CD4-positive, alpha-beta T cell (primary cell): Measurements from ENCODE around the gene SLC46A3. TPM values are rescaled to one million over a fixed set of nuclear protein-coding genes. Genes with fewer than 3 reads are reported as not detected.
"Not testable (repeated sequence)": the region's sequence is repeated elsewhere in the genome, so short reads cannot be mapped to it uniquely, and the experiment has no call there.

ENCODE experiments used
- ATAC-seq: fragments of 200-7000 bp; cut with Tn5 transposase; one replicate; pipeline ENCODE4 v1.10.0; 2022; ENCODE audit warnings: mild to moderate bottlenecking; ENCODE audit not compliant: poor library complexity
- CTCF ChIA-PET: fragments of 350-600 bp; sonication (Branson Sonifier 250); formaldehyde crosslinking; loops from one replicate; lab custom pipeline; 2021; ENCODE audit warnings: antibody characterized with exemption, inconsistent platforms; lab: Charles Lee
- POLR2A ChIA-PET: fragments of 350-600 bp; sonication (Branson Sonifier 250); formaldehyde crosslinking; loops from one replicate; lab custom pipeline; 2021; ENCODE audit warnings: antibody characterized with exemption, inconsistent platforms; lab: Charles Lee
- DNase-seq, 14 experiments: peaks; one replicate each; pipeline ENCODE4 v3.0.0-alpha.2; 2013 to 2020; ENCODE audit warnings: mixed read lengths in 2 of 14
- H3K27ac ChIP-seq, 2 donors: one replicate each; pipeline versions ENCODE4 v1.5.1 to v1.7.0; 2013; ENCODE audit warnings: low read length in 2 of 2, low read depth in 1 of 2, mild to moderate bottlenecking in 1 of 2
- H3K27me3 ChIP-seq, 2 experiments: 1 replicate in 1 of 2; 2 replicates in 1 of 2; pipeline versions ENCODE4 v1.6.1 to v1.7.0; 2013; ENCODE audit warnings: low read length in 2 of 2, control low read depth in 1 of 2, mild to moderate bottlenecking in 1 of 2, moderate library complexity in 1 of 2; ENCODE audit not compliant: insufficient read depth in 2 of 2, control insufficient read depth in 1 of 2
- H3K36me3 ChIP-seq: one replicate; pipeline ENCODE4 v1.6.1; 2013; ENCODE audit warnings: low read length, control low read depth; ENCODE audit not compliant: insufficient read depth
- H3K4me1 ChIP-seq: one replicate; pipeline ENCODE4 v1.6.1; 2013; ENCODE audit warnings: low read length, control low read depth; ENCODE audit not compliant: insufficient read depth
- H3K4me3 ChIP-seq: one replicate; pipeline ENCODE4 v1.5.1; 2013; ENCODE audit warnings: mild to moderate bottlenecking, low read length, moderate library complexity
- H3K9me3 ChIP-seq, 2 experiments: 1 replicate in 1 of 2; 2 replicates in 1 of 2; pipeline versions ENCODE4 v1.6.1 to v1.7.0; 2013; ENCODE audit warnings: low read length in 2 of 2, mild to moderate bottlenecking in 2 of 2, control low read depth in 1 of 2, moderate library complexity in 1 of 2; ENCODE audit not compliant: control insufficient read depth in 1 of 2, insufficient read depth in 1 of 2
- H3K27ac Mint-ChIP-seq: one replicate; pipeline ENCODE4 v1.8.0; 2020; ENCODE audit warnings: mixed read lengths
- H3K27me3 Mint-ChIP-seq: one replicate; pipeline ENCODE4 v1.8.0; 2021; ENCODE audit warnings: mixed read lengths
- H3K36me3 Mint-ChIP-seq: one replicate; pipeline ENCODE4 v1.8.0; 2021; ENCODE audit warnings: low read depth, mixed read lengths
- H3K4me1 Mint-ChIP-seq: one replicate; pipeline ENCODE4 v1.8.0; 2021; ENCODE audit warnings: low read depth, mixed read lengths
- H3K4me3 Mint-ChIP-seq: one replicate; pipeline ENCODE4 v1.8.0; 2020; ENCODE audit warnings: mild to moderate bottlenecking, mixed read lengths
- H3K9me3 Mint-ChIP-seq: one replicate; pipeline ENCODE4 v1.8.0; 2020; ENCODE audit warnings: mixed read lengths
- CTCF ChIP-seq: fragments of 200-600 bp; IDR thresholded peaks from one replicate; pipeline ENCODE4 v1.8.0; 2022; ENCODE audit warnings: antibody characterized with exemption, mild to moderate bottlenecking
- intact Hi-C, 2 experiments: fragments of 100-400 bp; cut with DNase I in 1 of 2; cut with micrococcal nuclease in 1 of 2; formaldehyde crosslinking; loops; one replicate each; pipeline versions ENCODE4 v1.15.1 to v1.9.0; 2023 to 2025; cut with DNase I, micrococcal nuclease
- total RNA-seq, 174 experiments: library from RNA in 2 of 174; stranded (reverse) in 2 of 174; gene quantifications; one replicate each; pipeline ENCODE4 v1.2.3 and lab custom pipeline; 2021 to 2026

The SLC46A3 gene
- total RNA-seq, 2 experiments from 2014 or later: 6.3 to 7.4 TPM

GRCh38 chr13:28685892-28686291 is 32.9 kb downstream of the SLC46A3 start:
- Histone ChIP-seq H3K27ac (no peak overlapping the region), H3K36me3 (no peaks in the 10 kb centered on the region), H3K9me3 (peaks cover 0 to 10% of the 10 kb centered on the region in 2 experiments), H3K4me1 (no peaks in the 10 kb centered on the region), H3K27me3 (no peaks in the 10 kb centered on the region), H3K4me3 (no peak overlapping the region)
- ChIA-PET CTCF (no interaction called here), POLR2A (no interaction called here)
- DNase-seq (no peak), ATAC-seq (no peak)
- H3K36me3 Mint-ChIP-seq: peaks cover 12% of the 10 kb centered on the region
- intact Hi-C loops: no loop called here
- H3K4me3 Mint-ChIP-seq: no peak overlapping the region
- no peak overlapping the region for H3K27ac Mint-ChIP-seq
- H3K4me1 Mint-ChIP-seq: no peaks in the 10 kb centered on the region
- no peaks in the 10 kb centered on the region for H3K27me3 Mint-ChIP-seq
- H3K9me3 Mint-ChIP-seq: peaks cover 9% of the 10 kb centered on the region
- TF ChIP-seq CTCF: no peak

- ChIA-PET POLR2A (no interaction called here), CTCF (no interaction called here)
- no peak for TF ChIP-seq CTCF
- no peak overlapping the region for H3K4me3 Mint-ChIP-seq
- H3K4me1 Mint-ChIP-seq: no peaks in the 10 kb centered on the region
- H3K27me3 Mint-ChIP-seq: no peaks in the 10 kb centered on the region
- H3K9me3 Mint-ChIP-seq: peaks cover 6% of the 10 kb centered on the region
- no peaks in the 10 kb centered on the region for H3K27me3 ChIP-seq
- no peak overlapping the region for H3K4me3 ChIP-seq
- no peak overlapping the region for H3K27ac Mint-ChIP-seq
- intact Hi-C loops: no loop called here
- DNase-seq: no peak
- H3K36me3 Mint-ChIP-seq: peaks cover 11% of the 10 kb centered on the region
- no peak overlapping the region for H3K27ac ChIP-seq
- no peak for ATAC-seq
- peaks cover 0 to 10% of the 10 kb centered on the region in 2 experiments for H3K9me3 ChIP-seq
- no peaks in the 10 kb centered on the region for H3K4me1 ChIP-seq
- H3K36me3 ChIP-seq: peaks cover 3% of the 10 kb centered on the region
These were observed 33.7 kb downstream of the SLC46A3 start for GRCh38 chr13:28685114-28685513.

GRCh38 chr13:28684257-28684656 is 34.5 kb downstream of the SLC46A3 start:
- intact Hi-C loops: no loop called here
- no peaks in the 10 kb centered on the region for H3K4me1 ChIP-seq
- H3K4me3 Mint-ChIP-seq: no peak overlapping the region

GRCh38 chr13:28683169-28683568 is 35.6 kb downstream of the SLC46A3 start:
- DNase-seq: not testable (repeated sequence)

More at GRCh38 chr13:28684257-28684656, 34.5 kb downstream of the SLC46A3 start:
- Histone ChIP-seq H3K4me3 (no peak overlapping the region), H3K9me3 (peaks cover 0 to 10% of the 10 kb centered on the region in 2 experiments), H3K27me3 (no peaks in the 10 kb centered on the region), H3K27ac (no peak overlapping the region), H3K36me3 (peaks cover 11% of the 10 kb centered on the region)
- peaks cover 3% of the 10 kb centered on the region for H3K9me3 Mint-ChIP-seq
- ATAC-seq (no peak), DNase-seq (no peak)
- POLR2A ChIA-PET: no interaction called here
- H3K36me3 Mint-ChIP-seq: peaks cover 15% of the 10 kb centered on the region
- H3K27me3 Mint-ChIP-seq: no peaks in the 10 kb centered on the region
- H3K27ac Mint-ChIP-seq: no peak overlapping the region
- no peaks in the 10 kb centered on the region for H3K4me1 Mint-ChIP-seq
- CTCF ChIA-PET: no interaction called here
- TF ChIP-seq CTCF: no peak

More at GRCh38 chr13:28683169-28683568, 35.6 kb downstream of the SLC46A3 start:
- H3K4me3 ChIP-seq, H3K9me3 ChIP-seq, H3K4me3 Mint-ChIP-seq, H3K27me3 ChIP-seq, H3K27ac ChIP-seq, CTCF ChIA-PET, intact Hi-C loops, H3K4me1 ChIP-seq, ATAC-seq, H3K9me3 Mint-ChIP-seq, H3K27ac Mint-ChIP-seq, H3K27me3 Mint-ChIP-seq, POLR2A ChIA-PET, H3K4me1 Mint-ChIP-seq: not testable (repeated sequence)
- H3K36me3 Mint-ChIP-seq: peaks cover 17% of the 10 kb centered on the region
- H3K36me3 ChIP-seq: peaks cover 16% of the 10 kb centered on the region
